NT2/D1 (cell line): Measurements from ENCODE around the gene EDIL3.

Source experiments
- DNase-seq: peaks from one replicate; pipeline ENCODE4 v3.0.0-alpha.2; 2011; ENCODE audit warnings: low read depth, low spot score
- H3K27me3 ChIP-seq: 2 replicates; pipeline ENCODE4 v1.6.0; 2011; ENCODE audit warnings: mild to moderate bottlenecking; ENCODE audit not compliant: insufficient read length, insufficient read depth
- H3K36me3 ChIP-seq: 2 replicates; pipeline ENCODE4 v1.6.1; 2011; ENCODE audit warnings: mild to moderate bottlenecking, low read length, mixed read lengths; ENCODE audit not compliant: insufficient read depth, insufficient read length
- H3K4me1 ChIP-seq: 2 replicates; pipeline ENCODE4 v1.5.1; 2011; ENCODE audit not compliant: insufficient read depth, insufficient read length
- H3K4me3 ChIP-seq: 2 replicates; pipeline ENCODE4 v1.5.1; 2011; ENCODE audit warnings: low read depth; ENCODE audit not compliant: insufficient read length
- H3K9ac ChIP-seq: 2 replicates; pipeline ENCODE4 v1.6.0; 2011; ENCODE audit warnings: low read depth; ENCODE audit not compliant: insufficient read length
- H3K9me3 ChIP-seq: 2 replicates; pipeline ENCODE4 v1.5.1; 2011; ENCODE audit warnings: mild to moderate bottlenecking, low read length; ENCODE audit not compliant: insufficient read depth
- SUZ12 ChIP-seq: IDR thresholded peaks from 2 replicates; pipeline ENCODE4 v1.6.1; 2011; ENCODE audit not compliant: insufficient read length, insufficient read depth; ENCODE audit errors: extremely low read depth
- YY1 ChIP-seq: IDR thresholded peaks from 2 replicates; pipeline ENCODE4 v1.6.1; 2011; ENCODE audit not compliant: insufficient read length, insufficient read depth
- ZNF274 ChIP-seq: IDR thresholded peaks from 2 replicates; pipeline ENCODE4 v1.6.1; 2011; ENCODE audit warnings: mild to moderate bottlenecking, low read depth, low read length

EDIL3 gene

DNA sequence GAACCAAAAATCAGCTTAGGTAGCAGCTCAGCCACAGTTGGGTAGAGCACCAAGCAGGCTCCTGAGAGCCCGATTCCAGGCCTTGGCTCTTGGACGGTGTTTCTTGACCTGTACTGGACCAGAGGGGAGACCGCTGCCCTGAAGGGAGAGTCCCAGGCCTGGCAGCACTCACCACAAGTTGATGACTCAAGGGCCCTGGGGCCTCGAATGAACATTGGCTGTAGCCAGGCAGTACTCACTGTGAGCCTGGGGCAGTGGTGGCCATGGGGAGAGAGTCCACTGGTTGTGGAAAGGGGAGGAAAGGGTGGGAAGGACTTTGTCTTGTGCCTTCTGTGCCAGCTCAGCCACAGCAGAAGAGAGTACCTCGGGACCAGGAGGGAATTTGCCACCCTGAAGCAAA, 166.1 kb downstream of the EDIL3 start:
- Histone ChIP-seq H3K36me3 (no peaks in the 10 kb centered on the region), H3K9ac (no peak overlapping the region), H3K4me1 (no peaks in the 10 kb centered on the region), H3K27me3 (no peaks in the 10 kb centered on the region), H3K4me3 (no peak overlapping the region), H3K9me3 (no peaks in the 10 kb centered on the region)
- DNase-seq: no peak
- TF ChIP-seq YY1: no peak
- TF ChIP-seq ZNF274: no peak
- no peak for TF ChIP-seq SUZ12

DNA sequence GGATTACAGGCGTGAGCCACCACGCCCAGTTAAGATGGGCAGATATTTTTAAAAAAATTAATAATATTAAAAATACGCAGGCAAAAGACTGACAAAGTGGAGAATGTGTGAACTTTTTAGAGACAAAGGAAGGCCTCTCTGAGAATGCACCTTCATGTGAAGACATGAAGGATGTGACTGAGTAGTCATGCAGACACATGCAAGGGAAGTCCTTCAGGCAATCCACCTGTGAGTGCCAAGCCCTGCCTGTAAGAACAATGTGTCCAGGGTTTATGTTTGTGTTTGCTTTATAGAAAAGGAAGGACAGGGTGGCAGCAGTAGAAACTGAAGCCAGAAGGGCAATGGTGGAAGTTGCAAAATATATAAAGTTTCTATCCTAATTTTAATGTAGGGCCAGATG, 169.2 kb downstream of the EDIL3 start:
- TF ChIP-seq ZNF274 (no peak), SUZ12 (no peak), YY1 (no peak)
- Histone ChIP-seq H3K9me3 (no peaks in the 10 kb centered on the region), H3K4me3 (no peak overlapping the region), H3K27me3 (no peaks in the 10 kb centered on the region), H3K36me3 (no peaks in the 10 kb centered on the region), H3K9ac (no peak overlapping the region), H3K4me1 (no peaks in the 10 kb centered on the region)
- no peak for DNase-seq

DNA sequence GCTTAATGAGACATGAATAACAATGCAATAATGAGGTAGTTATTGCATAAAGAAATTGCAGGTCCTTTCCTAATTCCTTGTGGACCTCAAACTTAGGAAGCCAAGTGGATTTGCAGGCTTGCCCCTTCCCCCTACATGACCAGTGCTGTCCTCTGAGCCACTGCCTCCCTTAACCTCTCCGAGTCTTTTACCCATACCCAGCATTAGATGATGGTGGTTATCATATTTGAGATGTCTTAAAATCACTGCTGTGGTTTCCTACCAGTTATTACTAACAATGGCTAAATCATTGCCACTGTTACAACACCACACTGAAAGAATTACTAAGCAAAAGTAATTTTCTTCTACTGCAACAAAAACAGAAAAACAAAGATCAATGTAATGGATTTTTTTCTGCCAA, 170.8 kb downstream of the EDIL3 start:
- Histone ChIP-seq H3K9me3 (no peaks in the 10 kb centered on the region), H3K9ac (no peak overlapping the region), H3K4me3 (no peak overlapping the region), H3K27me3 (no peaks in the 10 kb centered on the region), H3K4me1 (no peaks in the 10 kb centered on the region), H3K36me3 (no peaks in the 10 kb centered on the region)
- no peak for TF ChIP-seq ZNF274
- no peak for TF ChIP-seq SUZ12
- no peak for TF ChIP-seq YY1
- no peak for DNase-seq

DNA sequence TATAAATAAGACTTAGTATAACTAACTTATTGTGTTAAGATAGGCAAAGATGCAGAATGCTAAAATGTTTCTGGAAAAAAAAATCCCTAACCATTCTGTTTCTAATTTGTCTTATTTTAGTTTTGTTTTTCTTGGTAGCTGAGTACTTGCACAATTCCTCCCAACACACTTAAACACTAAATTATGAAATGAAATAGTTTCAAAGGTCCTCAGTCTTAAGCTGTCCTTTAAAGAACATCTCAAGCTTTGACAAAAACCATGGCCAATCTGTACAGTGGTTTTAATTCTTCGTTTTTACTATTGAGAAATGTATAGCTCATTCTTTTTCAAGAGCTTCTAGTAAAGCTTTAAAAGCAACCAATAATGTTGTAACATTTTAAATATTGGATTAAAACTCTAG, 171.5 kb downstream of the EDIL3 start:
- Histone ChIP-seq H3K4me3 (no peak overlapping the region), H3K27me3 (no peaks in the 10 kb centered on the region), H3K36me3 (no peaks in the 10 kb centered on the region), H3K9me3 (no peaks in the 10 kb centered on the region), H3K9ac (no peak overlapping the region), H3K4me1 (no peaks in the 10 kb centered on the region)
- TF ChIP-seq SUZ12: no peak
- no peak for TF ChIP-seq YY1
- no peak for TF ChIP-seq ZNF274
- no peak for DNase-seq

DNA sequence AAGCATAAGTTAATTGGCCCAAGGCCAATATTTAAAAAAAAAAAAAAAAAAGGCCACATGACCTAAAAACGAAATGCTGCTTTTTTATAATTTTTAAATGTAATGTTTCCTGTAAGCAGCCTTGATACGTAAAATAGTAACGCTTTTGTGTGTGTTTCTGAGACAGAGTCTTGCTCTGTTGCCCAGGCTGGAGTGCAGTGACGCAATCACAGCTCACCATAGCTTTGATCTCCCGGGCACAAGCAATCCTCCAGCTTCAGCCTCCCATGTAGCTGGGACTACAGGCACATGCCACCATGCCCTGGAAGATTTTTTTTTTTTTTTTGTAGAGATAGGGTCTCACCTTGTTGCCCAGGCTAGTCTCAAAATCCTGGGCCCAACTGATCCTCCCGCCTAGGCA, 179.9 kb downstream of the EDIL3 start:
- no peak for DNase-seq
- Histone ChIP-seq H3K4me3 (no peak overlapping the region), H3K27me3 (no peaks in the 10 kb centered on the region), H3K36me3 (no peaks in the 10 kb centered on the region), H3K9me3 (no peaks in the 10 kb centered on the region), H3K4me1 (no peaks in the 10 kb centered on the region), H3K9ac (no peak overlapping the region)
- TF ChIP-seq SUZ12: no peak
- TF ChIP-seq YY1: no peak
- TF ChIP-seq ZNF274: no peak

DNA sequence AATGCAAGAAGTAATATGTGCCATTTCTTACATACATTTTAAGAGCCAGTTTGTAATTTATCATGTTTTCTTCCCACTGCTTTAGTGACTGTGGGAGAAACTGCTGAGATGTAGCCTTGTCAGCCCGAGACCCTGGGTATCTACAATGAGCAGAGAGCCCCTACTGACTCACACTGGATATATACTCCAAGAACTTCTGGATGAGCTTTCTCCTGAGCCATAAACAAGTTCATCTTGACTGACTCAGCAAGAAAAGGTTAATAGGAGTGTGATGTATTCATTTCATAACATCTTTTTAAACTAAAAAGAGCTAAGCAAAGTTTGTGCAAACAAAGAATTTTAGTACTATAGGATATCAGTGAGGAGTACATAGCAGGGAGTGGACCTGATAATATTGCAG, 182.5 kb downstream of the EDIL3 start:
- no peak overlapping the region for H3K9ac ChIP-seq
- no peaks in the 10 kb centered on the region for H3K27me3 ChIP-seq
- no peaks in the 10 kb centered on the region for H3K4me1 ChIP-seq
- no peaks in the 10 kb centered on the region for H3K36me3 ChIP-seq
- no peak overlapping the region for H3K4me3 ChIP-seq
- H3K9me3 ChIP-seq: no peaks in the 10 kb centered on the region
- no peak for DNase-seq
- TF ChIP-seq ZNF274 (no peak), YY1 (no peak), SUZ12 (no peak)

DNA sequence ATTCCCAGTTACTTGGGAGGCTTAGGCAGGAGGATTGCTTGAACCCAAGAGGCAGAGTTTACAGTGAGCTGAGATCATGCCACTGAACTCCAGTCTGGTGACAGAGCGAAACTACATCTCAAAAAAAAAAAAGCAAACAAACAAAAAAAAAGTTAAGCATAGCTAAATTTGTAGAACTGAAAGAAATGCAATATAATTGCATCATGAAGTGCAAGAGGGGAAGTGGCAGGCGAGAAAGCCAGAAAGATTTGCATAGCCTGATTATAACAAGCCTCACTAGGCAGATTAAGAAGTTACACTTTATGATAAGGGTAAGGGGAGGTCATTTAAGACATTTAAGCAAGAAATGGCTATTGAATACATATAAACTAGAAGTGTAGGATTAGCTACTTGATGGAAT, 187.1 kb downstream of the EDIL3 start:
- H3K27me3 ChIP-seq: no peaks in the 10 kb centered on the region
- DNase-seq: no peak
- no peaks in the 10 kb centered on the region for H3K36me3 ChIP-seq
- no peaks in the 10 kb centered on the region for H3K9me3 ChIP-seq
- H3K4me3 ChIP-seq: no peak overlapping the region
- TF ChIP-seq ZNF274 (no peak), YY1 (no peak)
- H3K9ac ChIP-seq: no peak overlapping the region
- no peaks in the 10 kb centered on the region for H3K4me1 ChIP-seq

DNA sequence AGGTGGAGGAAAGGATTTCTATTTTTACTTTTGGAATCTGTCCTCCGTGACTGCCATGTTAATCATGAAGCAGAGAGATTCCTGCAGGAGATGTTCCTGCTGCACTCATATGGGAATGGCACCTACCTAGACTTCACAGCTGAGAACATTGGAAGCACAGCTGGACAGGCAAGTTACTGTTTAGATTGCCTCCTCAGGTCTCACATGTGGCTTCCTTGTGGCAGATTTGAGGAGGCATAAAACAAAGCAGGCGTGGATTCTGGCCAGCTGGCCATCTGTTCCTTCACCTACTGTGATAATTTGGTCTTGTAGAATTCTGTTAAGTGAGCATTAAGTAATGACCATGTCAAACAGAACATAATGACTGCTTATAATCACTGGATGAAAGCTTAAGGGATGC, 193.4 kb downstream of the EDIL3 start:
- no peak for DNase-seq
- H3K27me3 ChIP-seq: no peaks in the 10 kb centered on the region
- H3K4me1 ChIP-seq: no peaks in the 10 kb centered on the region
- H3K36me3 ChIP-seq: no peaks in the 10 kb centered on the region
- H3K9me3 ChIP-seq: no peaks in the 10 kb centered on the region
- H3K4me3 ChIP-seq: no peak overlapping the region
- TF ChIP-seq YY1 (no peak), SUZ12 (no peak), ZNF274 (no peak)
- H3K9ac ChIP-seq: no peak overlapping the region
